HG02588 (cell line): ENCODE data around the gene CATSPERD.

Source experiments
- ATAC-seq: cut with Tn5 transposase; IDR thresholded peaks from one replicate; pipeline ENCODE4 v1.9.1; 2021; ENCODE audit warnings: mild to moderate bottlenecking, moderate library complexity; ENCODE audit not compliant: unreplicated experiment

Gene CATSPERD

GRCh38 chr19:5803752-5804515 lies 83.5 kb downstream of the CATSPERD start:
- ATAC-seq = no peak

GRCh38 chr19:5804516-5805461 lies 84.4 kb downstream of the CATSPERD start, which contains the start of gene NRTN:
NRTN (plus strand) TSS chr19:5805067; CDS start chr19:5824166, 19,099 bp downstream.
- ATAC-seq = no peak

GRCh38 chr19:5805462-5806132 lies 85.2 kb downstream of the CATSPERD start:
- no peak for ATAC-seq

- ATAC-seq = no peak
These were observed 85.7 kb downstream of the CATSPERD start for GRCh38 chr19:5806133-5806489.

- ATAC-seq = no peak
These were observed 86.5 kb downstream of the CATSPERD start for GRCh38 chr19:5806905-5807304.

GRCh38 chr19:5808120-5808816 lies 87.8 kb downstream of the CATSPERD start:
- ATAC-seq = no peak

GRCh38 chr19:5809053-5809452 lies 88.6 kb downstream of the CATSPERD start:
- ATAC-seq = no peak

- ATAC-seq = no peak
These were observed 89.0 kb downstream of the CATSPERD start for GRCh38 chr19:5809469-5809868.

- ATAC-seq = no peak
These were observed 90.7 kb downstream of the CATSPERD start for GRCh38 chr19:5811117-5811516.

- ATAC-seq = no peak
These were observed 93.8 kb downstream of the CATSPERD start for GRCh38 chr19:5814123-5814851.

- ATAC-seq = no peak
These were observed 94.4 kb downstream of the CATSPERD start for GRCh38 chr19:5814852-5815246.

- ATAC-seq = no peak
These were observed 96.8 kb downstream of the CATSPERD start for GRCh38 chr19:5817218-5817617.

GRCh38 chr19:5818594-5818993 lies 98.2 kb downstream of the CATSPERD start:
- ATAC-seq = no peak

GRCh38 chr19:5820785-5821184 lies 100.3 kb downstream of the CATSPERD start:
- ATAC-seq = no peak

- no peak for ATAC-seq
These were observed 101.2 kb downstream of the CATSPERD start for GRCh38 chr19:5821521-5822180.

GRCh38 chr19:5822181-5822844 lies 101.9 kb downstream of the CATSPERD start:
- no peak for ATAC-seq

- no peak for ATAC-seq
These were observed 103.3 kb downstream of the CATSPERD start for GRCh38 chr19:5823579-5824281.

GRCh38 chr19:5824751-5825150 lies 104.3 kb downstream of the CATSPERD start:
- no peak for ATAC-seq
